ENCODE results near the gene MICAL2. TPM values are rescaled to one million over a fixed set of nuclear protein-coding genes. Genes with fewer than 3 reads are reported as not detected.

MICAL2 gene
- total and polyA plus RNA-seq, 2 of the 8 experiments (the other 6 are each of a cell fraction or from before 2014, with no cell fraction given): 1.3 to 4.1 TPM

GRCh38 chr11:12222055-12222792, 111.8 kb downstream of the MICAL2 start:
- Histone ChIP-seq H3K4me1 (replicated peaks in 1 of 4; ENCODE audit: control insufficient read depth in 3 of 4, insufficient read depth in 4 of 4, low read length in 3 of 4) (no peaks in the 10 kb centered on the region), H4K5ac (ENCODE audit: insufficient read length, low read depth, low read length) (no peak overlapping the region), H3K27me3 (replicated peaks in 1 of 4; ENCODE audit: control insufficient read depth in 3 of 4, extremely low read depth in 1 of 4, insufficient read depth in 3 of 4, low read length in 3 of 4) (no peaks in the 10 kb centered on the region), H3K4me3 (ENCODE audit: extremely low read depth in 1 of 4, insufficient read depth in 2 of 4, low read depth in 3 of 4, low read length in 4 of 4) (no peak overlapping the region), H3K23ac (ENCODE audit: insufficient read length) (no peak overlapping the region), H2BK5ac (ENCODE audit: low read depth, low read length) (no peak overlapping the region), H2AFZ (ENCODE audit: low read length) (no peak overlapping the region), H3K79me1 (ENCODE audit: low read depth, low read length) (no peaks in the 10 kb centered on the region), H2BK12ac (ENCODE audit: low read depth, low read length) (no peak overlapping the region), H2AK5ac (ENCODE audit: low read depth, low read length) (no peak overlapping the region), H2BK120ac (replicated peaks; ENCODE audit: low read depth, low read length) (no peak overlapping the region), H4K8ac (ENCODE audit: extremely low read depth, insufficient read depth, low read length) (peak overlapping the region; percentile 7; the same call in 1 of the 2 replicates), H3K18ac (ENCODE audit: extremely low read depth, low read length) (no peak overlapping the region), H2BK15ac (ENCODE audit: low read length) (no peak overlapping the region), H4K20me1 (replicated peaks in 1 of 2; ENCODE audit: control insufficient read depth in 1 of 2, insufficient read depth in 2 of 2, low read length in 2 of 2) (no peaks in the 10 kb centered on the region), H3K4me2 (ENCODE audit: insufficient read depth in 1 of 2, low read depth in 2 of 2, low read length in 2 of 2) (no peak overlapping the region), H3K56ac (replicated peaks; ENCODE audit: insufficient read length, low read depth, low read length) (no peak overlapping the region), H3K14ac (ENCODE audit: insufficient read length) (no peak overlapping the region), H3K4ac (replicated peaks; ENCODE audit: insufficient read length, low read depth, low read length) (no peak overlapping the region), H3K79me2 (ENCODE audit: control insufficient read depth in 1 of 2, insufficient read depth in 2 of 2, low read length in 2 of 2) (no peaks in the 10 kb centered on the region), H3K9me3 (ENCODE audit: insufficient read depth in 2 of 2, low read depth in 1 of 2, low read length in 1 of 2) (no peaks in the 10 kb centered on the region), H4K91ac (replicated peaks; ENCODE audit: insufficient read length, low read length) (no peak overlapping the region), H3K36me3 (ENCODE audit: control insufficient read depth in 2 of 4, insufficient read depth in 4 of 4, low read length in 3 of 4) (no peaks in the 10 kb centered on the region; a peak in 1 of 8 replicates), H3K23me2 (ENCODE audit: low read depth, low read length) (no peaks in the 10 kb centered on the region), H3K27ac (ENCODE audit: low read depth, low read length) (no peak overlapping the region), H2BK20ac (ENCODE audit: low read length) (no peak overlapping the region), H3K9ac (replicated peaks in 1 of 4; ENCODE audit: extremely low read depth in 1 of 4, low read depth in 3 of 4, low read length in 3 of 4) (no peak overlapping the region)
- CTCF ChIA-PET (ENCODE audit: partially characterized antibody): interaction anchor here (1.4 to 5.6 kb wide), 5 partner anchors 13 to 175 kb away, joined by 4 to 71 read pairs (median 10); no protein-coding TSS in a partner anchor
- WGBS, 2 experiments (ENCODE audit: extremely low coverage in 1 of 2, insufficient coverage in 1 of 2, insufficient read length in 1 of 2, insufficient replicate concordance in 2 of 2, low coverage in 1 of 2, low lambda C conversion rate in 2 of 2, missing lambda C conversion rate in 1 of 2): 88% methylated on average over 17 of the region's 17 CpGs; no CpG with 5 or more reads in 1 of the 2 experiments
- DNase-seq (ENCODE audit: low read depth in 1 of 2, low spot score in 2 of 2): no peak
- no peak for FAIRE-seq
- POLR2A ChIA-PET (ENCODE audit: partially characterized antibody): no interaction called here
- TF ChIP-seq RFX5 (IDR thresholded peaks at IDR 0.05; ENCODE audit: borderline replicate concordance, low read depth, low read length): no peak
- TF ChIP-seq SIX5 (IDR thresholded peaks at IDR 0.05; ENCODE audit: low read depth, low read length): no peak
- TF ChIP-seq KDM1A (IDR thresholded peaks at IDR 0.05; ENCODE audit: borderline replicate concordance, low read length): no peak
- no peak for TF ChIP-seq CEBPB (IDR thresholded peaks at IDR 0.05; ENCODE audit: low read depth, low read length)
- no peak for TF ChIP-seq GABPA (IDR thresholded peaks at IDR 0.05; ENCODE audit: borderline replicate concordance, insufficient read depth, low read length)
- TF ChIP-seq NRF1 (IDR thresholded peaks at IDR 0.05; ENCODE audit: low read depth, low read length): no peak
- no peak for TF ChIP-seq RAD21 (IDR thresholded peaks at IDR 0.05 in 1 of 2, conservative IDR thresholded peaks at IDR 0.05 in 1 of 2; ENCODE audit: low read depth in 2 of 2, low read length in 2 of 2)

Data from H1 (cell line).